HepG2 (cell line): ENCODE results near the gene CNTN5. TPM values are rescaled to one million over a fixed set of nuclear protein-coding genes. Genes with fewer than 3 reads are reported as not detected.

ENCODE experiments used
- ATAC-seq: fragments of 200-7000 bp; cut with Tn5 transposase; 3 replicates; pipeline ENCODE4 v1.9.1; 2020; ENCODE audit warnings: mild to moderate bottlenecking, moderate library complexity
- BruUV-seq: library from RNA; stranded (reverse); fragments of 400-500 nt; replicated peaks from 2 replicates; lab custom pipeline; 2021; lab: Mats Ljungman, UMichigan
- CTCF ChIA-PET: fragments of 300-600 bp; formaldehyde crosslinking; extraction: SDS; loops from one replicate; lab custom pipeline; 2021; ENCODE audit warnings: low total read pairs, inconsistent platforms, low intra/inter-chr PET ratio; lab: Yijun Ruan, JAX
- POLR2A ChIA-PET: fragments of 350-600 bp; sonication (Branson Sonifier 250); formaldehyde crosslinking; loops from one replicate; lab custom pipeline; 2020; ENCODE audit warnings: antibody characterized with exemption, inconsistent platforms; lab: Yijun Ruan, JAX
- DNase-seq: peaks from one replicate; pipeline ENCODE4 v3.0.0-alpha.2; 2015; ENCODE audit warnings: low spot score
- FAIRE-seq: peaks from 3 replicates; lab custom pipeline; 2011; peaks lifted over from hg19 to GRCh38; lab: Jason Lieb, UNC
- H2AFZ ChIP-seq: one replicate; pipeline ENCODE4 v1.6.1; 2011; ENCODE audit warnings: low read length, inconsistent platforms
- H3K27ac ChIP-seq: fragments of 300-600 bp; 3 replicates; pipeline ENCODE4 v1.8.0; 2011; ENCODE audit warnings: mixed run types, mild to moderate bottlenecking, mixed read lengths, low read length, inconsistent platforms; ENCODE audit not compliant: insufficient read depth; ENCODE audit errors: extremely low read length
- H3K27me3 ChIP-seq, 2 experiments: fragments of 200-600 bp in 1 of 2; 2 replicates in 1 of 2; 3 replicates in 1 of 2; pipeline versions ENCODE4 v1.6.0 to v1.8.0; 2011; ENCODE audit warnings: low read length in 2 of 2, mild to moderate bottlenecking in 2 of 2, moderate library complexity in 2 of 2, inconsistent platforms in 1 of 2; ENCODE audit not compliant: insufficient read depth in 2 of 2, control insufficient read depth in 1 of 2
- H3K36me3 ChIP-seq, 2 experiments: fragments of 200-600 bp in 1 of 2; replicated peaks in 1 of 2; 2 replicates in 1 of 2; 3 replicates in 1 of 2; pipeline versions ENCODE4 v1.5.1 to v1.8.0; 2011; ENCODE audit warnings: low read length in 2 of 2, inconsistent platforms in 1 of 2; ENCODE audit not compliant: insufficient read depth in 2 of 2, control insufficient read depth in 1 of 2
- H3K4me1 ChIP-seq: 2 replicates; pipeline ENCODE4 v1.5.1; 2012; ENCODE audit warnings: low read length, inconsistent platforms; ENCODE audit not compliant: insufficient read depth
- H3K4me2 ChIP-seq: 2 replicates; pipeline ENCODE4 v1.6.0; 2011; ENCODE audit warnings: low read depth, low read length, inconsistent platforms
- H3K4me3 ChIP-seq, 3 experiments: fragments of 200-600 bp in 1 of 3; sonication (generic), shearing (Covaris generic) in 1 of 3; replicated peaks in 1 of 3; 2 replicates each; pipeline ENCODE4 v1.5.1; 2011 to 2016; ENCODE audit warnings: low read length in 3 of 3, inconsistent platforms in 2 of 3, low read depth in 2 of 3, mild to moderate bottlenecking in 2 of 3, control low read depth in 1 of 3, mixed read lengths in 1 of 3; ENCODE audit not compliant: insufficient read depth in 1 of 3
- H3K79me2 ChIP-seq: one replicate; pipeline ENCODE4 v1.6.1; 2011; ENCODE audit warnings: low read length, inconsistent platforms; ENCODE audit not compliant: insufficient read depth
- H3K9ac ChIP-seq: 2 replicates; pipeline ENCODE4 v1.6.0; 2011; ENCODE audit warnings: mild to moderate bottlenecking, low read depth, low read length, inconsistent platforms; ENCODE audit not compliant: insufficient read depth
- H3K9me3 ChIP-seq: 2 replicates; pipeline ENCODE4 v1.5.1; 2012; ENCODE audit warnings: mild to moderate bottlenecking, low read length
- H4K20me1 ChIP-seq: 2 replicates; pipeline ENCODE4 v1.6.0; 2011; ENCODE audit warnings: inconsistent platforms, mild to moderate bottlenecking, low read length, moderate library complexity; ENCODE audit not compliant: insufficient read depth
- CREM ChIP-seq, 2 experiments: sonication (generic) in 1 of 2; formaldehyde crosslinking in 1 of 2; IDR thresholded peaks; 2 replicates each; pipeline versions ENCODE4 v1.4.0 to v1.6.1; 2016 to 2020; ENCODE audit warnings: antibody characterized with exemption in 1 of 2, mild to moderate bottlenecking in 1 of 2, missing genetic modification reagents in 1 of 2
- FOXO1 ChIP-seq: sonication (generic); formaldehyde crosslinking; IDR thresholded peaks from 2 replicates; pipeline ENCODE4 v1.4.0; 2020; ENCODE audit warnings: missing genetic modification reagents
- HMGA1 ChIP-seq: sonication (generic); formaldehyde crosslinking; conservative IDR thresholded peaks from 2 replicates; pipeline ENCODE4 v1.4.0; 2020; ENCODE audit warnings: missing genetic modification reagents
- HNF4A ChIP-seq: sonication (generic); formaldehyde crosslinking; IDR thresholded peaks from 2 replicates; pipeline ENCODE4 v1.4.0; 2020; ENCODE audit warnings: missing genetic modification reagents
- MATR3 ChIP-seq: sonication (generic); formaldehyde crosslinking; IDR thresholded peaks from 2 replicates; pipeline ENCODE4 v1.4.0; 2020; ENCODE audit warnings: missing genetic modification reagents
- MIER2 ChIP-seq: IDR thresholded peaks from 2 replicates; pipeline ENCODE4 v1.6.1; 2016; ENCODE audit warnings: missing biosample characterization, missing genetic modification reagents
- NFIB ChIP-seq: sonication (generic); formaldehyde crosslinking; IDR thresholded peaks from 2 replicates; pipeline ENCODE4 v1.9.0; 2021; ENCODE audit warnings: missing genetic modification reagents, mild to moderate bottlenecking, borderline replicate concordance
- SOX13 ChIP-seq, 3 experiments: fragments of 450-650 bp in 1 of 3; sonication (generic) in 1 of 3; formaldehyde crosslinking in 1 of 3; IDR thresholded peaks in 2 of 3; conservative IDR thresholded peaks in 1 of 3; 2 replicates each; pipeline versions ENCODE4 v1.5.0 to v1.6.1; 2016 to 2020; ENCODE audit warnings: antibody characterized with exemption in 1 of 3, mild to moderate bottlenecking in 1 of 3, missing compliant biosample characterization in 1 of 3, missing genetic modification reagents in 1 of 3, moderate library complexity in 1 of 3
- TIGD3 ChIP-seq: sonication (generic); formaldehyde crosslinking; IDR thresholded peaks from 2 replicates; pipeline ENCODE4 v1.5.1; 2020; ENCODE audit warnings: mild to moderate bottlenecking, missing genetic modification reagents, borderline replicate concordance
- ZBTB7A ChIP-seq: sonication (generic); formaldehyde crosslinking; IDR thresholded peaks from 2 replicates; pipeline ENCODE4 v1.8.0; 2022; ENCODE audit warnings: mild to moderate bottlenecking, missing genetic modification reagents
- ZNF142 ChIP-seq: sonication (generic); formaldehyde crosslinking; IDR thresholded peaks from 2 replicates; pipeline ENCODE4 v1.4.0; 2020; ENCODE audit warnings: missing genetic modification reagents
- ZNF558 ChIP-seq: sonication (generic); formaldehyde crosslinking; IDR thresholded peaks from 2 replicates; pipeline ENCODE4 v1.9.0; 2022; ENCODE audit warnings: mild to moderate bottlenecking, missing genetic modification reagents, borderline replicate concordance
- ZNF569 ChIP-seq: sonication (generic); formaldehyde crosslinking; IDR thresholded peaks from 2 replicates; pipeline ENCODE4 v1.5.0; 2020; ENCODE audit warnings: mild to moderate bottlenecking, missing genetic modification reagents, moderate library complexity, borderline replicate concordance
- ZNF674 ChIP-seq: sonication (generic); formaldehyde crosslinking; IDR thresholded peaks from 2 replicates; pipeline ENCODE4 v1.5.0; 2020; ENCODE audit warnings: low read depth, mild to moderate bottlenecking, missing genetic modification reagents
- ZNF772 ChIP-seq: sonication (generic); formaldehyde crosslinking; IDR thresholded peaks from 2 replicates; pipeline ENCODE4 v1.5.0; 2020; ENCODE audit warnings: mild to moderate bottlenecking, missing genetic modification reagents
- ZNF816 ChIP-seq: sonication (generic); formaldehyde crosslinking; IDR thresholded peaks from 2 replicates; pipeline ENCODE4 v1.8.0; 2022; ENCODE audit warnings: missing genetic modification reagents, mild to moderate bottlenecking, borderline replicate concordance
- WGBS: methylation state at CpG from one replicate; pipeline ENCODE4 v1.1.6; 2017; ENCODE audit warnings: low lambda C conversion rate; 5-methylcytosine and 5-hydroxymethylcytosine counted together
- in situ Hi-C: cut with HindIII; loops from 2 replicates; pipeline ENCODE4 v1.10.0; 2017; ENCODE audit warnings: low pct_unique_long_range_greater_than_20kb; ENCODE audit not compliant: extremely low pct_ligation_motif_present
- intact Hi-C: fragments of 100-400 bp; cut with micrococcal nuclease; formaldehyde crosslinking; loops from one replicate; pipeline ENCODE4 v1.10.0; 2022; ENCODE audit not compliant: unreplicated experiment
- polyA plus RNA-seq, 8 experiments: library from polyadenylated mRNA; depleted of rRNA in 3 of 8; stranded (reverse) in 7 of 8; unstranded in 1 of 8; fragments of >200 nt; fragmentation: Illumina TruSeq in 4 of 8; extraction: Trizol in 4 of 8; gene quantifications; 2 replicates each; pipeline versions ENCODE4 v1.2.1 to v1.2.3, GENCODE V29; 2011 to 2016; ENCODE audit warnings: low read depth in 4 of 8, missing spikeins in 1 of 8, mixed read lengths in 1 of 8; ENCODE audit not compliant: insufficient read depth in 1 of 8
- total RNA-seq, 5 experiments: library from RNA; depleted of rRNA; stranded (reverse); fragments of >200 nt; fragmentation: Illumina TruSeq; extraction: Trizol; gene quantifications; 2 replicates each; pipeline ENCODE4 v1.2.3, GENCODE V29; 2016; ENCODE audit warnings: low read depth in 1 of 5

CNTN5 gene
- total and polyA plus RNA-seq, 2 of the 13 experiments (the other 11 are each of a cell fraction or from before 2014, with no cell fraction given) = not detected

GRCh38 chr11:100214791-100215190, 1194.0 kb downstream of the CNTN5 start:
- ATAC-seq = no peak
- no peak overlapping the region for H3K4me2 ChIP-seq
- DNase-seq = no peak
- H3K79me2 ChIP-seq = no peaks in the 10 kb centered on the region
- no peak overlapping the region for H2AFZ ChIP-seq
- no peak overlapping the region for H3K27ac ChIP-seq
- CTCF ChIA-PET = no interaction called here
- no peaks in the 10 kb centered on the region for H3K4me1 ChIP-seq
- no peak overlapping the region for H3K4me3 ChIP-seq
- no CpG with 5 or more reads among the region's 1 CpG for WGBS
- no peaks in the 10 kb centered on the region for H3K36me3 ChIP-seq
- intact Hi-C loops = no loop called here
- in situ Hi-C loops = no loop called here
- POLR2A ChIA-PET = no interaction called here
- no peaks in the 10 kb centered on the region for H3K27me3 ChIP-seq
- H3K9ac ChIP-seq = no peak overlapping the region
- no peaks in the 10 kb centered on the region for H4K20me1 ChIP-seq
- TF ChIP-seq ZNF569 (CRISPR knock-in tag) (no peak), ZBTB7A (CRISPR knock-in tag) (no peak), ZNF772 (no peak), ZNF558 (CRISPR knock-in tag) (no peak), ZNF674 (CRISPR knock-in tag) (no peak), SOX13 (IDR thresholded peaks at IDR 0.05) (no peak), SOX13 (CRISPR knock-in tag; conservative IDR thresholded peaks at IDR 0.05 in 1 of 2, IDR thresholded peaks at IDR 0.05 in 1 of 2) (no peak), HNF4A (CRISPR knock-in tag) (no peak), HMGA1 (CRISPR knock-in tag) (no peak), ZNF142 (CRISPR knock-in tag) (no peak), NFIB (no peak), FOXO1 (CRISPR knock-in tag) (no peak), ZNF816 (no peak), TIGD3 (CRISPR knock-in tag) (no peak), MIER2 (CRISPR knock-in tag) (no peak), CREM (IDR thresholded peaks at IDR 0.05) (no peak), CREM (CRISPR knock-in tag; IDR thresholded peaks at IDR 0.05) (no peak), MATR3 (CRISPR knock-in tag) (no peak)
- BruUV-seq = no TSS peak
- no peak for FAIRE-seq
- peaks cover 7% of the 10 kb centered on the region for H3K9me3 ChIP-seq
